ENCODE measurements around the gene PRSS58. TPM values are rescaled to one million over a fixed set of nuclear protein-coding genes. Genes with fewer than 3 reads are reported as not detected.

Gene PRSS58, protein sequence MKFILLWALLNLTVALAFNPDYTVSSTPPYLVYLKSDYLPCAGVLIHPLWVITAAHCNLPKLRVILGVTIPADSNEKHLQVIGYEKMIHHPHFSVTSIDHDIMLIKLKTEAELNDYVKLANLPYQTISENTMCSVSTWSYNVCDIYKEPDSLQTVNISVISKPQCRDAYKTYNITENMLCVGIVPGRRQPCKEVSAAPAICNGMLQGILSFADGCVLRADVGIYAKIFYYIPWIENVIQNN
- total RNA-seq (2011; cell fraction: chromatin; rRNA removed; ENCODE audit: low replicate concordance), result not detected in 2 replicates
- not detected in 2 replicates for total RNA-seq (2011; cell fraction: nucleolus; rRNA removed)
- total RNA-seq (2011; cell fraction: nucleoplasm; rRNA removed), result not detected in 2 replicates
- total RNA-seq (2014; rRNA removed), result not detected in 2 replicates
- total RNA-seq (2014; rRNA removed; fragmentation: Illumina TruSeq; extraction: Trizol), result not detected in 2 replicates
- not detected in 2 replicates for total RNA-seq (2015; rRNA removed; fragmentation: Illumina TruSeq; extraction: Trizol)
- not detected in 2 replicates for total RNA-seq (2021)
- polyA plus RNA-seq (2011; rRNA removed), result not detected in 2 replicates
- not detected in 2 replicates for polyA plus RNA-seq (2011; cell fraction: cytosol; rRNA removed)
- polyA plus RNA-seq (2011; cell fraction: nucleus; rRNA removed), result not detected in 2 replicates
- not detected in 2 replicates for polyA plus RNA-seq (2012)
- polyA plus RNA-seq (2014; fragmentation: Illumina TruSeq; extraction: Trizol), result not detected in 2 replicates
- polyA plus RNA-seq (2014; fragmentation: Nextera tagmentation; extraction: Ambion mirVana), result not detected
- polyA plus RNA-seq (2014; rRNA removed), result not detected in 2 replicates
- polyA minus RNA-seq (2011; rRNA and poly(A)+ RNA removed), result not detected in 2 replicates
- not detected in 2 replicates for polyA minus RNA-seq (2011; cell fraction: cytosol; rRNA and poly(A)+ RNA removed)
- not detected in 2 replicates for polyA minus RNA-seq (2011; cell fraction: nucleus; rRNA and poly(A)+ RNA removed)
- Bru-seq, nascent RNA, result not detected
- BruChase-seq, experiment 1, labeled RNA remaining after a 2-hour chase, result not detected
- not detected for BruChase-seq, experiment 2, labeled RNA remaining after a 6-hour chase
- long read RNA-seq, experiment 1, result 0 reads
- long read RNA-seq, experiment 2, result 0 reads
- long read RNA-seq, experiment 3, result 0 reads

GRCh38 chr7:142257958-142258357 is at the start of gene PRSS58:
TSS of gene PRSS58 (minus strand) at chr7:142258058. CDS start at chr7:142257707, 351 bp downstream.
- no peaks in the 10 kb centered on the region for H3K27me3 ChIP-seq (ENCODE audit: control insufficient read depth in 2 of 2, insufficient read depth in 2 of 2, low read length in 2 of 2)
- no peak within 1 kb of the TSS for H3K27ac ChIP-seq (ENCODE audit: extremely low read depth, low read depth, low read length)
- no peak within 1 kb of the TSS for H3K4me3 ChIP-seq
- no peaks in the 10 kb centered on the region for H3K36me3 ChIP-seq (ENCODE audit: control insufficient read depth, insufficient read depth, low read length)
- DNase-seq (ENCODE audit: extremely low read depth in 1 of 4, low spot score in 3 of 4) (no peak), FAIRE-seq (no peak), ATAC-seq (no peak)
- in situ Hi-C loops (cut with MboI), result no loop called here
- H3K4me1 ChIP-seq (replicated peaks in 1 of 2; ENCODE audit: control insufficient read depth in 2 of 2, insufficient read depth in 2 of 2, low read length in 2 of 2), result no peaks in the 10 kb centered on the region
- no peak for TF ChIP-seq HSF4 (CRISPR knock-in tag; IDR thresholded peaks at IDR 0.05; ENCODE audit: borderline replicate concordance)
- TF ChIP-seq SAP30 (IDR thresholded peaks at IDR 0.05; ENCODE audit: borderline replicate concordance, insufficient read depth, low read depth, low read length, poor library complexity, severe bottlenecking), result no peak
- no peak for TF ChIP-seq ZNF217 (CRISPR knock-in tag; IDR thresholded peaks at IDR 0.05)
- no peak for TF ChIP-seq TCF3 (CRISPR knock-in tag; IDR thresholded peaks at IDR 0.05)
- TF ChIP-seq HDAC6 (IDR thresholded peaks at IDR 0.05; ENCODE audit: low read depth, low read length), result no peak
- no peak for TF ChIP-seq ELF2 (CRISPR knock-in tag; IDR thresholded peaks at IDR 0.05)
- no peak for TF ChIP-seq KAT7 (CRISPR knock-in tag; IDR thresholded peaks at IDR 0.05; ENCODE audit: borderline replicate concordance)
- no peak for TF ChIP-seq MECOM (CRISPR knock-in tag; IDR thresholded peaks at IDR 0.05)
- no peak for TF ChIP-seq ZNF24 (IDR thresholded peaks at IDR 0.05)
- TF ChIP-seq CTCFL (IDR thresholded peaks at IDR 0.05; ENCODE audit: borderline replicate concordance, insufficient read depth, low read depth, low read length, poor library complexity, severe bottlenecking), result no peak
- no peak for TF ChIP-seq ID3 (CRISPR knock-in tag; IDR thresholded peaks at IDR 0.05)
- no peak for TF ChIP-seq ID3 (tag; IDR thresholded peaks at IDR 0.05)
- TF ChIP-seq ZSCAN29 (IDR thresholded peaks at IDR 0.05), result no peak
- CTCF ChIA-PET (ENCODE audit: low intra/inter-chr PET ratio), result no interaction called here
- no peaks in the 10 kb centered on the region for H3K9me1 ChIP-seq (ENCODE audit: control insufficient read depth, insufficient read depth, low read length)
- intact Hi-C loops (cut with micrococcal nuclease), result no loop called here
- no peaks in the 10 kb centered on the region for H4K20me1 ChIP-seq (replicated peaks; ENCODE audit: control insufficient read depth, insufficient read depth, low read length)
- no peak within 1 kb of the TSS for H3K9ac ChIP-seq (ENCODE audit: insufficient read depth in 1 of 2, low read depth in 2 of 2, low read length in 2 of 2)
- no peak within 1 kb of the TSS for H3K4me2 ChIP-seq (ENCODE audit: insufficient read depth, low read length)
- BruUV-seq (replicated peaks), result no TSS peak
- 0% methylated on average over 1 of the region's 1 CpG for WGBS (ENCODE audit: insufficient coverage, low coverage, missing lambda C conversion rate)
- POLR2A ChIA-PET, result no interaction called here
- H3K9me3 ChIP-seq (replicated peaks; ENCODE audit: control insufficient read depth, insufficient read depth, low read depth, low read length), result no peaks in the 10 kb centered on the region; the same call in 1 of the 2 replicates
- H2AFZ ChIP-seq (ENCODE audit: low read depth, low read length), result no peak within 1 kb of the TSS
- H3K79me2 ChIP-seq (ENCODE audit: control insufficient read depth, insufficient read depth, low read length), result no peaks in the 10 kb centered on the region
